ENCODE data around the gene DDX1.

- TF ChIP-seq FOXM1 (IDR thresholded peaks at IDR 0.05; ENCODE audit: borderline replicate concordance, low read depth) (no peak), TCF12 (IDR thresholded peaks at IDR 0.05; ENCODE audit: low read depth) (no peak), ZBTB7A (IDR thresholded peaks at IDR 0.05; ENCODE audit: low read depth) (no peak), USF1 (IDR thresholded peaks at IDR 0.05) (no peak), RAD21 (IDR thresholded peaks at IDR 0.05; ENCODE audit: low read depth) (no peak), TAF1 (IDR thresholded peaks at IDR 0.05; ENCODE audit: low read depth) (no peak), EGR1 (IDR thresholded peaks at IDR 0.05) (no peak), REST (IDR thresholded peaks at IDR 0.05; ENCODE audit: low read depth) (no peak), CREB1 (IDR thresholded peaks at IDR 0.05; ENCODE audit: low read depth) (no peak), EP300 (IDR thresholded peaks at IDR 0.05; ENCODE audit: borderline replicate concordance) (no peak), CEBPB (IDR thresholded peaks at IDR 0.05) (no peak), YY1 (IDR thresholded peaks at IDR 0.05; ENCODE audit: low read depth) (no peak), MAX (IDR thresholded peaks at IDR 0.05) (no peak), NFIC (IDR thresholded peaks at IDR 0.05) (no peak)
These were observed 16.2 kb downstream of the DDX1 start for GRCh38 chr2:15607709-15608391.

Measured in Ishikawa (cell line).